Measurements from ENCODE around the gene SP110.

The SP110 gene

DNA sequence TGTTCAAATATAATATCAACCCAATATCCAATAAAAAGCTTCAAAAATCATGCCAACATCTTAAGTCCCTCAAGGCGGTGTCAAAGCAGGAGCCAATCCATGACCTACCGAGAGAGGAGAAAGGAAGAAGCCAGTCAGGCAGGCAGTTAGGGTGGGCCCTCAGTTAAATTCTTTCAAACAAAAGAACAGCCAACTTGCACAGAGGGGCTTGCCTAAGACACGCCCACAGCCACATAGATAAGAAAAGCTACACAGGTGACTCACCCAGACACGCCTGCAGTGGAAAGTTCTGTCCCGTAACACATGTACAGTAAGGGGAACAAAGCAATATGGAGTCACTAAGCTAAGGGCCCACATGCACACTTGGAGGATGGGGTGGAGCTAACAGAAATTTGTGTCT lies 61.3 kb downstream of the SP110 start:
- Histone ChIP-seq H3K4me1 (ENCODE audit: control insufficient read depth in 1 of 2, insufficient read depth in 2 of 2, low read length in 2 of 2) (peaks cover 0 to 3% of the 10 kb centered on the region in 2 donors), H3K9me3 (ENCODE audit: control insufficient read depth in 1 of 2, low read length in 2 of 2) (no peaks in the 10 kb centered on the region), H3K36me3 (ENCODE audit: control insufficient read depth in 1 of 2, insufficient read depth in 2 of 2, low read length in 2 of 2) (no peaks in the 10 kb centered on the region), H3K4me3 (ENCODE audit: low read depth in 1 of 2, low read length in 2 of 2) (no peak overlapping the region), H3K27ac (ENCODE audit: low read depth, low read length) (no peak overlapping the region), H3K9ac (ENCODE audit: low read depth in 1 of 2, low read length in 2 of 2) (no peak overlapping the region), H3K27me3 (ENCODE audit: control insufficient read depth in 1 of 2, insufficient read depth in 2 of 2, low read length in 2 of 2) (no peaks in the 10 kb centered on the region)

DNA sequence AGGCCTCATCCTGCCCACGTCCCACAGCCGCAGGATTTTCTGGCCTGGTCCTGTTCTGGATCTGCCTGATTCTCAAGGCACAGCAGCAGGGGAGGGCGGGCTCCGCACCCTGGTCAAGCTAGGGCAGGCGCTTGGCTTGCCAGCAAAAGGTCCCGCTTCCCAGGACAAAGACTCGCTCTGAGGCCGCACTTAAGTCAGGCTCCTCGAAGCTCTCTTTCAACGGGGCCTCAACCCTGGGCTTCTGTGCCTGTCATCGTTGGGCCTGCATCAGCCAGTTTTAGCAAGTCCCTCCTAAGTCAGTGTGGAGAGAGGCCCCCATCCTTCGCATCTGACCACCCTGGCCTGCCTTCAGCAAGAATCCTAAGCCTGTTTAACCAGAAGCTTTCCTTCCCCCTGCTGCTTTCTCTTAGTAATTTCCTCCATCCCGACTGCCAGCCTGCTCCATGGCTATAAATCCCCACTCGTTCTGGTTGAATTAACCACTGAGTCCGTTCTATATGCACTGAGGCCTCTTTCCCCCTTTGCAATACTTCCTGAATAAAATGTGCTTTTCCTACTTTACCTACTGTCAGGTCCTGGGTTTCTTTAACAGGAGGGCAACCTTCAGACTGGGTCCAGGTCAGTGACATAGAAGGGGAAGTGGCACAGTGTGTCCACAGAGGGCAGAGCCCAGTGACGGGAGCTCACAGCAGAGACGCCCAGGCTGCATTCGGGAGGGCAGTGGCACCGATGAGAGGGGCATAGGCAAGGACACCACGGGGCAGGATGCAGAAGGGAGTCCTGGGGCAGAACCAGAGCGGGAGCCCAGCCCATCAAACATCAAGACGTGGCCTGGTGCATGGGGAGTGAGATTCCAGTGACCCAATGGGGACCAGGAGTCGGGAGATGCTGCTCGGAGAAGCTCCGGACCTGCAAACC lies 62.7 kb downstream of the SP110 start:
- no peaks in the 10 kb centered on the region for H3K9me3 ChIP-seq (ENCODE audit: control insufficient read depth in 1 of 2, low read length in 2 of 2)
- H3K4me3 ChIP-seq (ENCODE audit: low read depth in 1 of 2, low read length in 2 of 2), result no peak overlapping the region
- no peak overlapping the region for H3K27ac ChIP-seq (ENCODE audit: low read depth, low read length)
- peaks cover 0 to 3% of the 10 kb centered on the region in 2 donors for H3K4me1 ChIP-seq (ENCODE audit: control insufficient read depth in 1 of 2, insufficient read depth in 2 of 2, low read length in 2 of 2)
- H3K27me3 ChIP-seq (ENCODE audit: control insufficient read depth in 1 of 2, insufficient read depth in 2 of 2, low read length in 2 of 2), result no peaks in the 10 kb centered on the region
- no peak overlapping the region for H3K9ac ChIP-seq (ENCODE audit: low read depth in 1 of 2, low read length in 2 of 2)
- no peaks in the 10 kb centered on the region for H3K36me3 ChIP-seq (ENCODE audit: control insufficient read depth in 1 of 2, insufficient read depth in 2 of 2, low read length in 2 of 2)

DNA sequence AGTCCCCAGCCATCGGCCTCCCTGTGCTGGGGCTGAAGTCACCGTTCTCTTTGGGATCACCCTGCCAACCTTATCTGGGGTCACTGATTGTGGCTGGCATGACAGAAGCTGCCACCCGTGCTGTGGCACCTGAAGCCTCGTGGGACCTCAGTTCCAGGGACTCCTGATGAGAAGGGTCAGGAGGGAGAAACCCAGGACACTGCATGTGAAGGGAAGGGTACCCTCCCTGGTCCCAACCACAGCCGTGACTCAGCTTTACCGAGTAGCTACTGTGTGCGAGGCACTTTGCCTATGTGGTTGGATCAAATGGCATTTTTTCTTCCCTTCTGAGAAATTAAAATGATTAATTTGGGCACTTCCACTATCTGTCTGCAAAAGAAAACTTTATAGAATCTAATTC lies 64.4 kb downstream of the SP110 start:
- peaks cover 0 to 3% of the 10 kb centered on the region in 2 donors for H3K4me1 ChIP-seq (ENCODE audit: control insufficient read depth in 1 of 2, insufficient read depth in 2 of 2, low read length in 2 of 2)
- no peak overlapping the region for H3K9ac ChIP-seq (ENCODE audit: low read depth in 1 of 2, low read length in 2 of 2)
- no peak overlapping the region for H3K4me3 ChIP-seq (ENCODE audit: low read depth in 1 of 2, low read length in 2 of 2)
- no peaks in the 10 kb centered on the region for H3K27me3 ChIP-seq (ENCODE audit: control insufficient read depth in 1 of 2, insufficient read depth in 2 of 2, low read length in 2 of 2)
- H3K36me3 ChIP-seq (ENCODE audit: control insufficient read depth in 1 of 2, insufficient read depth in 2 of 2, low read length in 2 of 2), result no peaks in the 10 kb centered on the region
- H3K27ac ChIP-seq (ENCODE audit: low read depth, low read length), result no peak overlapping the region
- H3K9me3 ChIP-seq (ENCODE audit: control insufficient read depth in 1 of 2, low read length in 2 of 2), result no peaks in the 10 kb centered on the region

GRCh38 chr2:230153390-230153976 lies 66.3 kb downstream of the SP110 start:
- no peak overlapping the region for H3K9ac ChIP-seq (ENCODE audit: low read depth in 1 of 2, low read length in 2 of 2)
- no peaks in the 10 kb centered on the region for H3K9me3 ChIP-seq (ENCODE audit: control insufficient read depth in 1 of 2, low read length in 2 of 2)
- H3K27ac ChIP-seq (ENCODE audit: low read depth, low read length), result no peak overlapping the region
- no peaks in the 10 kb centered on the region for H3K27me3 ChIP-seq (ENCODE audit: control insufficient read depth in 1 of 2, insufficient read depth in 2 of 2, low read length in 2 of 2)
- no peaks in the 10 kb centered on the region for H3K36me3 ChIP-seq (ENCODE audit: control insufficient read depth in 1 of 2, insufficient read depth in 2 of 2, low read length in 2 of 2)
- H3K4me3 ChIP-seq (ENCODE audit: low read depth in 1 of 2, low read length in 2 of 2), result no peak overlapping the region
- no peaks in the 10 kb centered on the region for H3K4me1 ChIP-seq (ENCODE audit: control insufficient read depth in 1 of 2, insufficient read depth in 2 of 2, low read length in 2 of 2)

- Histone ChIP-seq H3K36me3 (ENCODE audit: control insufficient read depth in 1 of 2, insufficient read depth in 2 of 2, low read length in 2 of 2) (no peaks in the 10 kb centered on the region), H3K27me3 (ENCODE audit: control insufficient read depth in 1 of 2, insufficient read depth in 2 of 2, low read length in 2 of 2) (no peaks in the 10 kb centered on the region), H3K27ac (ENCODE audit: low read depth, low read length) (no peak overlapping the region), H3K9me3 (ENCODE audit: control insufficient read depth in 1 of 2, low read length in 2 of 2) (no peaks in the 10 kb centered on the region), H3K4me1 (ENCODE audit: control insufficient read depth in 1 of 2, insufficient read depth in 2 of 2, low read length in 2 of 2) (no peaks in the 10 kb centered on the region), H3K4me3 (ENCODE audit: low read depth in 1 of 2, low read length in 2 of 2) (no peak overlapping the region), H3K9ac (ENCODE audit: low read depth in 1 of 2, low read length in 2 of 2) (no peak overlapping the region)
These were observed 67.5 kb downstream of the SP110 start for GRCh38 chr2:230152334-230152733.

DNA sequence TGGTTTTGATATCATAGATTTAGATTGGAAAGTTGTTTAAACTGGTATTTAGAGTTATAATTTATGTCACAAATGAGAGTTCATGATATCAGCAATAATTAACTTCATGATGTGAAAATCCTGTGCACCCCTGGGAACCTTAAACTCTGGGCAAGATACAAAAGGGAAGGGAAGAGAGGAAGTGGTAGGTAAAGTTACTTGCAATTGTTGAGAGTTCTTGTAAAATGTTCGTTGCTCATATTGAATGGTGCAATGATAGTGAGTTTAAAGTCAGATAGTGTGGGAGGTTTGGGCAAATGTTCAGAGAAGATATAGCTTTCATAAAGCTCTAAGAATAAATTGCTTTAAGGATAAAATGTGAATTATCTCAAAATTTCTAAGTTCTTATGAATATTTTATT lies 75.4 kb downstream of the SP110 start:
- Histone ChIP-seq H3K4me1 (ENCODE audit: control insufficient read depth in 1 of 2, insufficient read depth in 2 of 2, low read length in 2 of 2) (no peaks in the 10 kb centered on the region), H3K9me3 (ENCODE audit: control insufficient read depth in 1 of 2, low read length in 2 of 2) (peaks cover 0 to 3% of the 10 kb centered on the region in 2 donors), H3K9ac (ENCODE audit: low read depth in 1 of 2, low read length in 2 of 2) (no peak overlapping the region), H3K36me3 (ENCODE audit: control insufficient read depth in 1 of 2, insufficient read depth in 2 of 2, low read length in 2 of 2) (no peaks in the 10 kb centered on the region), H3K27ac (ENCODE audit: low read depth, low read length) (no peak overlapping the region), H3K4me3 (ENCODE audit: low read depth in 1 of 2, low read length in 2 of 2) (no peak overlapping the region), H3K27me3 (ENCODE audit: control insufficient read depth in 1 of 2, insufficient read depth in 2 of 2, low read length in 2 of 2) (no peaks in the 10 kb centered on the region)

- no peak overlapping the region for H3K9ac ChIP-seq (ENCODE audit: low read depth in 1 of 2, low read length in 2 of 2)
- no peak overlapping the region for H3K27ac ChIP-seq (ENCODE audit: low read depth, low read length)
- H3K4me1 ChIP-seq (ENCODE audit: control insufficient read depth in 1 of 2, insufficient read depth in 2 of 2, low read length in 2 of 2), result no peaks in the 10 kb centered on the region
- H3K9me3 ChIP-seq (ENCODE audit: control insufficient read depth in 1 of 2, low read length in 2 of 2), result peaks cover 0 to 3% of the 10 kb centered on the region in 2 donors
- no peak overlapping the region for H3K4me3 ChIP-seq (ENCODE audit: low read depth in 1 of 2, low read length in 2 of 2)
- H3K27me3 ChIP-seq (ENCODE audit: control insufficient read depth in 1 of 2, insufficient read depth in 2 of 2, low read length in 2 of 2), result no peaks in the 10 kb centered on the region
- H3K36me3 ChIP-seq (ENCODE audit: control insufficient read depth in 1 of 2, insufficient read depth in 2 of 2, low read length in 2 of 2), result no peaks in the 10 kb centered on the region
These were observed 79.1 kb downstream of the SP110 start for GRCh38 chr2:230140667-230141066.

DNA sequence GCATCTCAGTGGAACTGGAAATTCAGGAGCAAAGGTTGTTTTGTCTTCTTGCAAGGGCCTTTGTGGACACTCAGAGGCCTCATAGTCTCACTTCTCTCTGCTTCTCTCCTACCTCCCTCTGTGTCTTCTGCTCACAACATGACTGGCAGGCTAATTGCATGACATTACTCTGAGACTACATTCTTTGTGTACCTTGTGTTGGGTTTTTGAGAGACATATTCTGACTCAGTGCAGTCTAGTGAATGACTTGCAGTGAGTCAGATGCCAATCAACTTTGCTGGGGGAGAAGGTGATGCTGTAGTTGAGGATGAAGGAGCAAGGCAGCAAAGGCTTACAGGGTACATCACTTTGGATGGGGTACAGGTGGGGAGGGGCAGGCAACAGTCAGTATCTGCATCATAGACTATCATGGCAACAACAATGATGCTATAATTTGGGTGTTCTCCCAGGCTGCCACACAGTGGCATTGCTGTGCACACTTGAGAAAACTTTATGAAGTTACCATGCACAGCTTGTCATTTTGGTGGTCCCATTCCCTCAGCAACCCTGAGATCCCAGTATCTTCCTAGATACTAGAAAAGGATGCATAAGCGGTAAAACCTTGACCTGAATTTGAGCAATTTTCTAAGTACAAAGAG lies 81.8 kb downstream of the SP110 start:
- no peak overlapping the region for H3K27ac ChIP-seq (ENCODE audit: low read depth, low read length)
- H3K27me3 ChIP-seq (ENCODE audit: control insufficient read depth in 1 of 2, insufficient read depth in 2 of 2, low read length in 2 of 2), result no peaks in the 10 kb centered on the region
- H3K9me3 ChIP-seq (ENCODE audit: control insufficient read depth in 1 of 2, low read length in 2 of 2), result peaks cover 10 to 13% of the 10 kb centered on the region in 2 donors
- H3K4me3 ChIP-seq (ENCODE audit: low read depth in 1 of 2, low read length in 2 of 2), result no peak overlapping the region
- H3K9ac ChIP-seq (ENCODE audit: low read depth in 1 of 2, low read length in 2 of 2), result no peak overlapping the region
- no peaks in the 10 kb centered on the region for H3K4me1 ChIP-seq (ENCODE audit: control insufficient read depth in 1 of 2, insufficient read depth in 2 of 2, low read length in 2 of 2)
- H3K36me3 ChIP-seq (ENCODE audit: control insufficient read depth in 1 of 2, insufficient read depth in 2 of 2, low read length in 2 of 2), result no peaks in the 10 kb centered on the region

- Histone ChIP-seq H3K36me3 (ENCODE audit: control insufficient read depth in 1 of 2, insufficient read depth in 2 of 2, low read length in 2 of 2) (no peaks in the 10 kb centered on the region), H3K9me3 (ENCODE audit: control insufficient read depth in 1 of 2, low read length in 2 of 2) (peaks cover 10 to 13% of the 10 kb centered on the region in 2 donors), H3K4me1 (ENCODE audit: control insufficient read depth in 1 of 2, insufficient read depth in 2 of 2, low read length in 2 of 2) (no peaks in the 10 kb centered on the region), H3K4me3 (ENCODE audit: low read depth in 1 of 2, low read length in 2 of 2) (no peak overlapping the region), H3K9ac (ENCODE audit: low read depth in 1 of 2, low read length in 2 of 2) (no peak overlapping the region), H3K27ac (ENCODE audit: low read depth, low read length) (no peak overlapping the region), H3K27me3 (ENCODE audit: control insufficient read depth in 1 of 2, insufficient read depth in 2 of 2, low read length in 2 of 2) (no peaks in the 10 kb centered on the region)
These were observed 84.7 kb downstream of the SP110 start for GRCh38 chr2:230135130-230135525.

- Histone ChIP-seq H3K36me3 (ENCODE audit: control insufficient read depth in 1 of 2, insufficient read depth in 2 of 2, low read length in 2 of 2) (no peaks in the 10 kb centered on the region), H3K4me1 (ENCODE audit: control insufficient read depth in 1 of 2, insufficient read depth in 2 of 2, low read length in 2 of 2) (peaks cover under 1% of the 10 kb centered on the region in 2 donors), H3K9me3 (ENCODE audit: control insufficient read depth in 1 of 2, low read length in 2 of 2) (peaks cover 10 to 13% of the 10 kb centered on the region in 2 donors), H3K4me3 (ENCODE audit: low read depth in 1 of 2, low read length in 2 of 2) (no peak overlapping the region), H3K27me3 (ENCODE audit: control insufficient read depth in 1 of 2, insufficient read depth in 2 of 2, low read length in 2 of 2) (no peaks in the 10 kb centered on the region), H3K27ac (ENCODE audit: low read depth, low read length) (no peak overlapping the region), H3K9ac (ENCODE audit: low read depth in 1 of 2, low read length in 2 of 2) (no peak overlapping the region)
These were observed 85.2 kb downstream of the SP110 start for GRCh38 chr2:230134496-230135129.
